LNCAP (cell line): ENCODE results near the gene ATP6V1F.

ENCODE experiments used
- TF ChIP-seq, protein P1 (sequence below): fragments of 450-650 bp; IDR thresholded peaks from 2 replicates; pipeline ENCODE4 v1.5.1; 2017; ENCODE audit warnings: mild to moderate bottlenecking

ATP6V1F gene

DNA sequence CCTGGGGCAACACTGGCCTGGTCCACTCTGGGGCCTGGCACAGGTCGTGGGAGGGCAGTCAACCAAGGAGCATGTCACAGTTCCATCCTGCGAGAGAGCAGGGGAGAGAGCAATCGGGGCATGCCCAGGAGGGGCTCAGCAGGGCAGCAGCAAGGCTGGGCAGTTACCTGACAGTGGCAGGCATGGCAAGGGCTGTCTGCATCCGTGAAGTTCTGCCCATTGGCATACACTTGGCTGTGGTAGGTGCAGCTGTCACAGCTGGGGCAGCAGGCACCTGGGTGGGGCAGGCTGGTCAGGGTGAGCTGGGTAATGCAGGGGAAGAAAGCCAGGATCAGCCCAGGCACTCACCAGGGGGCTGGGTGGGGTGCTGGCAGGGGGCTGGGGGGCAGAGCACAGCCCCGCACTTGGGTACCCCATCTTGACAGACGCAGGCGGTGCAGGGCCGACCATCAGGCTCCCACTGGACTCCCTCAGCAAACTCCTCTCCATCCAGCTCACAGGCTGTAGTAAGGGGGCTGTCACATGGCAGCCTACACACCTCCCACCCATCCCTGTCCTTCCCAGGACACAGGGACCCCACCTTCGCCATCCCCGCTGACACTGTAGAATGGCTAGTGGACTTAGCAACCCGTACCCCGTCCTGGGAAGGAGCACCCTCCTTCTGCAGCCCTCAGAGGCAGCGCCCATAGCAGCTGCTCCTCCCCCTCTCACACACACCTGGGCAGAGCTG, 30.0 kb downstream of the ATP6V1F start:
- TF ChIP-seq, protein P1, sequence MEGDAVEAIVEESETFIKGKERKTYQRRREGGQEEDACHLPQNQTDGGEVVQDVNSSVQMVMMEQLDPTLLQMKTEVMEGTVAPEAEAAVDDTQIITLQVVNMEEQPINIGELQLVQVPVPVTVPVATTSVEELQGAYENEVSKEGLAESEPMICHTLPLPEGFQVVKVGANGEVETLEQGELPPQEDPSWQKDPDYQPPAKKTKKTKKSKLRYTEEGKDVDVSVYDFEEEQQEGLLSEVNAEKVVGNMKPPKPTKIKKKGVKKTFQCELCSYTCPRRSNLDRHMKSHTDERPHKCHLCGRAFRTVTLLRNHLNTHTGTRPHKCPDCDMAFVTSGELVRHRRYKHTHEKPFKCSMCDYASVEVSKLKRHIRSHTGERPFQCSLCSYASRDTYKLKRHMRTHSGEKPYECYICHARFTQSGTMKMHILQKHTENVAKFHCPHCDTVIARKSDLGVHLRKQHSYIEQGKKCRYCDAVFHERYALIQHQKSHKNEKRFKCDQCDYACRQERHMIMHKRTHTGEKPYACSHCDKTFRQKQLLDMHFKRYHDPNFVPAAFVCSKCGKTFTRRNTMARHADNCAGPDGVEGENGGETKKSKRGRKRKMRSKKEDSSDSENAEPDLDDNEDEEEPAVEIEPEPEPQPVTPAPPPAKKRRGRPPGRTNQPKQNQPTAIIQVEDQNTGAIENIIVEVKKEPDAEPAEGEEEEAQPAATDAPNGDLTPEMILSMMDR, result no peak

DNA sequence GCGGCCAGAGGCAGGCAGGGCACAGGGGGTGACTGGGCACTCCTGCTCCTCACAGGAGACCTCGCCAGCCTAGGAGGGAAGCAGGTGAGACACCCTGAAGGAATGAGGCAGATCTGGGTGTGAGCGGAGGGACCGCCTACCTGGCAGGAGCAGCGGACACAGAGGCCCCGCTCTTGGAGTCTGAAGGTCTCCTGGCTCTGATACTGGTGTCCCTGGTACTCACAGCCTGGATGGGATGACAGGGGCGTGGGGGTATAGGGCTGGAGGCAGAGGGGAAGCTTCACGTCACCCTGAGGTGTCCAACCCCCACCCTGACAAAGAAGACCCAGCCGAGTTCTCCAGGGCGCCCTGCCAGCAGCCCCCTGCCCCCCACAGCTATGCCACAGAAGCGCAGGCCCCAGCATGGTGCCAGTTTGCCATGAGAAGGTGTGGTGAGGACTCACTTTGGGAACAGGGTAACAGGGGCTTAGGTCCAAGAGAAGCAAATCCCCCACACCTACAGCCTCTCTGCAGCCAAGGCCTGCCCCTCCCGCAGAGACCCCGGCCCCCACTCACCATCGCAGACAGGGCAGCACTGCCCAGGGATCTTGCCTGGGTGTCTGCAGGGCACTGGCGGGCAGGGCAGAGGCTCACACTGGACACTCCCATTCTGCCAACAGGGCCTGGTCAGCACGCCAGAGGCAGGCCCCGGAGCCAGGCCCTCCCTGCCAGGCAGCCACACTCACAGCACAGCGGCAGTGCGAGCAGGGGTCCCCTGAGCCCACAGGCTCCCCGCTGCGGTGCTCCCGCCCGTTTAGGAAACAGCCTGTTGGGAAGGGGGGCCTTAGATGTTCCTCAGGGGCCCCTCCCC, 30.8 kb downstream of the ATP6V1F start:
- TF ChIP-seq, protein P1, result no peak

DNA sequence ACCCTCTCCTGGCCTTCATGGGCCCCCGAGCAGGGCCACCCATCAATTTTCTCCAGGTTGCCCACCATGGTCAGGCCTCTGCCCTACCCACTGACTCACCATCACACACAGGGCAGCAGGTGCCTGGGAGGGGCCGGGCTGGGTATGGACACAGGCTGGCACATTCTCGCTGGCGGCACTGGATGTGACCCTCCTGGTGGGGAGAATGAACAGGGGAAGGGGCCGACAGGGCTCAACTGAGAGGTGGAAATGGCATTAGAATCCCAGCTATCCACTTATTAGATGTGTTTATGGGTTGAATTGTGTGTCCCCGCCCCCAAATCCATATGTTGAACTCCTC, 31.4 kb downstream of the ATP6V1F start:
- TF ChIP-seq, protein P1, result no peak

DNA sequence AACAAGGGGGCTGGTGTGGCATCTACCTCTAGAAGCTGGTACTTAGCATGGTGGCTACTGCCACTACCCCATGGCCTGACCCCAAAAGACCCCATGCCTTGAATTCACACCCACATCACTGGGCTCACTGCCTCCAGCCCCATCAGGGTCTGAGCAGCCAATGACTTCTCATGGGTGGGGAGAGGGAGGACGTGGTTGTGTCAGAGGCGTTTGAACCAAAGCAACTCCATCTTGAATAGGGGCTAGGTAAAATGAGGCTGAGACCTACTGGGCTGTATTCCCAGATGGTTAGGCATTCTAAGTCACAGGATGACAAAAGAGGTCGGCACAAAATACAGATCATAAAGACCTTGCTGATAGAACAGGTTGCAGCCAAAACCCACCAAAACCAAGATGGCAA, 32.7 kb downstream of the ATP6V1F start:
- TF ChIP-seq, protein P1, result no peak

DNA sequence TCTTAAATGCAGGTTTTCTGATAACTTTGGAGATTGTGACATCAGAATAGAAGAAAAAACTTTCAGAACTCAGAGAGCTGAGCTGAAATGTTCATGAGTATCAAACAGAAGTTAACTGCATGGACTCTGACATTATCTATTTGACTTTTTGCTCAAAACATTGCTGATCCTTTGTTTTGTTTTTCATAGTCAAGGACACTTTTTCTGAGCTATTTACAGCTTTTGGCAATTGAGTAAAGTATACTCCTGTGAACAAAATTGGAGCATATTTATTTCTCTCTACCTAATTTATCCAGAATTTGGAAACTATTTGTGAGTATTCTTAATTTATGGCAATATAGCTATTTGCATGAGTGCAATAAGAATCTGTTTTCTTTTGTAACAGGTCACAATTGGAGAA, 36.7 kb downstream of the ATP6V1F start:
- TF ChIP-seq, protein P1, result no peak

DNA sequence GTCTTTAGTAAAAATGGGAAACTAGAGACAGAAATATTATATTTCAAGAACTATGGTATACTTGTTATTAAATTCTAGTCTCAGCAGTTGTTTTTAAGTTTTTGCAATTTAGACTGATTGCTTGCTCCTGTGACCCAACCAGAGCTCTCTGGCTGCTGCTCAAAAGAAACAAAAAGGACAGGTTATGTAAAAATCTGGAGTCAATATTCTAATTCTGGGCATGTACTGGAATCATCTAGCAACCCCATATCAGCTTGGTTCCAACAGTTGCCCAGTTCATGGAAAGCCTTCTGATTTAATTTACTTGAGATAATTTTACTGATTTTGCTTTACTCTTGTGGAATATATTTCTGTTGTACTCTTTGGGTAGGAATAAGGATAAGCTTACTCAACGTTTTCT, 37.6 kb downstream of the ATP6V1F start:
- TF ChIP-seq, protein P1, result no peak

DNA sequence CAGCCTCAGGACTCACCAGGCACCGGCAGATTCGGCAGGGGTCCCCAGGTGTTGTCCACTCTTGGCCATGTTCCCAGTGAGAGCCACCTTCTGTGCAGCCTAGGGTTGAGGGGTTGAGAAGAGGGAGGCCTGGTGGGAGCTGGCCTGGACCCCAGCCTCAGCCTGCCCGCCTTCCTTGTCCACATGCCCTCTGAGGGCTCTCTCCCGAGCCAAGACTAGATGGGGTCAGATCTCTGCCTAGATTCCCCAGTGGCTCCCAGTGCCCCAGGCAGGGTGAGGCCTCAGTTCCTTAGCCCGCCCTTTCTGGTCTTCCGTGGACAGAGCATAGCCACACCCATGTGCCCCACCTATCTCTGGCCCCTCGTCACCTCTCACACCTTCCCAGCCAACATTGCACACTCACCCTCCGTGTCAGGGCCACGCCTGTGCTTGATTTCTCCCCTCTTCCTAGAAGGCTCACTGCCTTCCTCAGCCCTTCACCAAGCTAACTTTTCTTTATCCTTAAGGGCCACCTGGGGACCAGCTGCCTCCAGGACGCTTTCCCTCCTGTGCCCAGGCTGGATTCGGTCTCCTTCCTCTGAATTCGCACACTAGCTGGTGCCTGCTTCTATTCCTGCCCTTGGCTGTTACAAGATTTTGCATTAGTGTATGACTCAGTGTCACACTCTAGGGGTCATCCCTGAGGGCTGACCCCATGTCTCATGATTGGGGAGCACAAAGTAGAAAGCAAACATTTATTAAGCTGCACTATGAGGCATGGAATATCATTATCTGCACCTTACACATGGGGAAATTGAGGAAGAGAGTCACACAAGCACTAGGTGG, 40.3 kb downstream of the ATP6V1F start:
- TF ChIP-seq, protein P1, result no peak
